ENCODE data around the gene ECT2.

- no peak for TF ChIP-seq CTCF (IDR thresholded peaks at IDR 0.05)
- TF ChIP-seq POLR2A (IDR thresholded peaks at IDR 0.05), result no peak
Measured at GRCh38 chr3:172847292-172847691, 96.8 kb downstream of the ECT2 start.

Measured in thyroid gland (tissue), 4 donors.